ENCODE measurements around the gene HIRIP3. TPM values are rescaled to one million over a fixed set of nuclear protein-coding genes. Genes with fewer than 3 reads are reported as not detected.
A peak's percentile ranks its signal among the peaks of the same experiment; 100 is the strongest.

Gene HIRIP3
- total RNA-seq, 1 donor from 2014 or later = 31.8 TPM

DNA sequence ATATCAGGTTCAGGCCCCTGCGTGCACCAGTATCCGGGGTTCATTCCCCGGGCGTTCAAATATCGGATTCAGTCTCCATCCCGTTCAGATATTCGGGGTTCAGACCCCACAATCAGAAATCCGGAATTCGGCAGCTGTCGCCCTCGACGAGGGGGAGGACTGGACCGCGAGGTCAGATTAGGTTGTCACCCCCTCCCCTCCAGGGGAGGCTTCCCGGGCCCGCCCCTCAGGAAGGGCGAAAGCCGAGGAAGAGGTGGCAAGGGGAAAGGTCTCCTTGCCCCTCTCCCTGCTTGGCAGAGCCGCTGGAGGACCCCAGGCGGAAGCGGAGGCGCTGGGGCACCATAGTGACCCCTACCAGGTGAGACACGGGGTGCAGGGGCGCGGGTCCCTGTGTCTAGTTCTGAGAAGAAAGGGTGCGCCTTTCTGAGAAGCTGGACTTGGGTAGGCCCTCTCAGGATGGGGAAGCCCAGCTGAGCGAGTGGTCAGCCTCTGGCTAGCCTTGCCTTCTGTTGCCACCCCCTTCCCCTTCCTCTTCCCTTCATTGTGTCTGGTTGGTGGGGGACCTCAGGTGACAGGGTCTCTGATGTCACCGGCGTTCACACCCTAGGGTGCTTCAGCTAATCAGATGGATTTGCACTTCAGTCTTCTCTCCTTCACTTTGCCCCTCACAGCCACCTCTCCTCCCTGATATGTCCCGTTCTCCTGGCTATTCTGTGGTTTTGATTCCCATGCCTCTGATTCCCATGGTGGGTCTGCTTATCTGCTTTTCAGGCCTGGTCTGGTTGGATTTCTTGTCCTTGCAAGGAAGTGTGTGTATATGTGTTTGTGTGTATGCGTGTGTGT is 20.9 kb downstream of the HIRIP3 start:
- no peak for TF ChIP-seq CTCF (conservative IDR thresholded peaks at IDR 0.05)
- Mint-ChIP-seq H3K36me3 (ENCODE audit: low read depth) (peaks cover 25% of the 10 kb centered on the region), H3K27ac (ENCODE audit: unreplicated experiment) (peak overlapping the region; percentile 83), H3K27me3 (ENCODE audit: low read depth) (no peaks in the 10 kb centered on the region), H3K4me1 (peaks cover 38% of the 10 kb centered on the region), H3K9me3 (peaks cover 6% of the 10 kb centered on the region), H3K4me3 (peak overlapping the region; percentile 98)
- no peak for DNase-seq (ENCODE audit: low read depth, low spot score)

DNA sequence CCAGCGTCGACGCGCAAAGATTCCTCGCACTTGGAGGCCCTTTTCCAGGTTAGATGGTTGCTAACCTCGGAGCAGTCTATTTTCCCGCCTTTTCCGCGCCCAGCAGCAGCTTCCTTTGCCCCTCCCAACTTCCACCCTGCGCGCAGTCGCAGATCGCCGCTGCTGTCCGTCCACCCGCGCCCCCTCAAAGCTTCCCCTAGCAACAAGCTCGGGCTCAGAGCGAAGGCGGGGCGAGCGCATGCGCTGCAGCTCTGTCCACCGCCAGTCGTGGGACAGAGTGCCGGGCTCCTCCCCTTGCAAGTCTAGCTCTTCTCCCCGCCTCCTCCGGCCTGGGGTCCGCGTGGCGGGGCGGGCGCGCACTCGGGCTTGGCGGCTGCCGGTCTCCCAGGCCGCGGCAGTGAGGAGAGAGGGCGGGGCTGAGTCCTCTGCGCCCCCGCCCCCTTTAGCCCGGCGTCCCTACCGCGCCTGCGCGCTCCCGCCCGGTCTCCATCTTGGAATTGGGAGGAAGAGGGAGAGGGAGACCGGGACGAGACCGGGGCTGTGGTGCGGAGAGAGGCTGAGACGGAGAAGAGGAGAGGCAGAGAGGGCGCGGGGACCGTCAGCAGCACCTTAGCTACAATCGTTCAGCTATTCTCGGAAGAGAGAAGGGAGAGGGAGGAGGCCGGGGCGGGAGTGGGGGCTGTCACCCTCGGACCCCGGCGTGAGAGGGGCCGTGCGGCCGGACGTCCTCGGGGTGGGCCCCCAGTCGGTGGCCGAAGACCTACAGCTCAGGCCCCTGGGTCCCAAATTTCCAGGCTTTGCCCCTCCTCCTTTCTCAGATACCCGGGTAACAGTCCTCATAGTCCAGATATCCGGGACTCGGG is 21.8 kb downstream of the HIRIP3 start, which contains the start of gene TAOK2:
TSS of gene TAOK2 (plus strand) at position 485 of the 863 bp plus-strand sequence. CDS start 3,905 bp downstream, outside the sequence.
- peaks cover 27% of the 10 kb centered on the region for H3K36me3 Mint-ChIP-seq (ENCODE audit: low read depth)

GRCh38 chr16:29972992-29973383 is 22.4 kb downstream of the HIRIP3 start:
- peaks cover 6% of the 10 kb centered on the region for H3K9me3 Mint-ChIP-seq
- no peak for DNase-seq (ENCODE audit: low read depth, low spot score)
- peaks cover 38% of the 10 kb centered on the region for H3K4me1 Mint-ChIP-seq
- peak overlapping the region; percentile 98 for H3K4me3 Mint-ChIP-seq
- H3K27me3 Mint-ChIP-seq (ENCODE audit: low read depth) = no peaks in the 10 kb centered on the region
- TF ChIP-seq CTCF (conservative IDR thresholded peaks at IDR 0.05) = no peak
- H3K36me3 Mint-ChIP-seq (ENCODE audit: low read depth) = peaks cover 32% of the 10 kb centered on the region
- no peak overlapping the region for H3K27ac Mint-ChIP-seq (ENCODE audit: unreplicated experiment)

More for the DNA sequence above, 21.8 kb downstream of the HIRIP3 start, which contains the start of gene TAOK2:
- H3K27ac Mint-ChIP-seq (ENCODE audit: unreplicated experiment) = peak within 1 kb of the TSS; percentile 91
- no peaks in the 10 kb centered on the region for H3K27me3 Mint-ChIP-seq (ENCODE audit: low read depth)
- peak within 1 kb of the TSS; percentile 98 for H3K4me3 Mint-ChIP-seq
- peaks cover 38% of the 10 kb centered on the region for H3K4me1 Mint-ChIP-seq
- TF ChIP-seq CTCF (conservative IDR thresholded peaks at IDR 0.05) = no peak
- peaks cover 6% of the 10 kb centered on the region for H3K9me3 Mint-ChIP-seq
- DNase-seq (ENCODE audit: low read depth, low spot score) = peak; percentile 99

DNA sequence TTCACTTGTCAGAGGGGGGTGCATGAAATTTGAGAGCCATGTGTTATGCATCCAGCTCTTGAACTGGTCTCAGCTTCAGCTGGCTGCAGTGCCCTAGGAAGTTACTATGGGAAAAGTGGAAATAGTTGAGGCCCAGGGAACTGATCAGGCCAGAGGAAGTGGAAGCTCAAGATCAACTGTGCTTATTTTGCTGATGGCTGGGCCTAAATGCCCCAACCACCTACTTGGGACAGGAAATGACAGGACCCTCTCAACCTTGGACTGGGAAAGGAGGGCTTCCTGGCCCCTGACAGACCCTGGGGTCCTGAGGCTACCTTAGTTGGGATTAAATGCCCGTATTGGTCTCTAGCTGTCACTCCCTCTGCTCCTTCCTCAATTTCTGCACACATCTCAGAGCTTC is 22.9 kb downstream of the HIRIP3 start:
- Mint-ChIP-seq H3K27ac (ENCODE audit: unreplicated experiment) (no peak overlapping the region), H3K36me3 (ENCODE audit: low read depth) (peaks cover 32% of the 10 kb centered on the region), H3K4me1 (peaks cover 38% of the 10 kb centered on the region), H3K4me3 (peak overlapping the region; percentile 31), H3K9me3 (peaks cover 6% of the 10 kb centered on the region), H3K27me3 (ENCODE audit: low read depth) (no peaks in the 10 kb centered on the region)
- DNase-seq (ENCODE audit: low read depth, low spot score) = no peak
- no peak for TF ChIP-seq CTCF (conservative IDR thresholded peaks at IDR 0.05)

GRCh38 chr16:29971304-29971703 is 24.1 kb downstream of the HIRIP3 start:
- Mint-ChIP-seq H3K9me3 (peaks cover 6% of the 10 kb centered on the region), H3K27ac (ENCODE audit: unreplicated experiment) (no peak overlapping the region), H3K4me3 (peak overlapping the region; percentile 15), H3K4me1 (peaks cover 26% of the 10 kb centered on the region), H3K36me3 (ENCODE audit: low read depth) (peaks cover 32% of the 10 kb centered on the region), H3K27me3 (ENCODE audit: low read depth) (no peaks in the 10 kb centered on the region)
- DNase-seq (ENCODE audit: low read depth, low spot score) = no peak
- TF ChIP-seq CTCF (conservative IDR thresholded peaks at IDR 0.05) = no peak

All from neural crest cell (in vitro differentiated cells).